MM.1S (cell line): ENCODE data around the gene OGFOD3.

Source experiments
- EZH2 ChIP-seq: fragments of 300-600 bp; sonication (generic); optimal IDR thresholded peaks from 2 replicates; pipeline ENCODE3; 2017; ENCODE audit warnings: low read depth, mild to moderate bottlenecking, antibody characterized with exemption, low read length, mixed read lengths
- TF ChIP-seq, protein P1 (sequence below): fragments of 300-600 bp; sonication (generic); IDR thresholded peaks from 2 replicates; pipeline ENCODE4 v1.5.1; 2016; ENCODE audit warnings: antibody characterized with exemption, low read length, mixed read lengths

DNA sequence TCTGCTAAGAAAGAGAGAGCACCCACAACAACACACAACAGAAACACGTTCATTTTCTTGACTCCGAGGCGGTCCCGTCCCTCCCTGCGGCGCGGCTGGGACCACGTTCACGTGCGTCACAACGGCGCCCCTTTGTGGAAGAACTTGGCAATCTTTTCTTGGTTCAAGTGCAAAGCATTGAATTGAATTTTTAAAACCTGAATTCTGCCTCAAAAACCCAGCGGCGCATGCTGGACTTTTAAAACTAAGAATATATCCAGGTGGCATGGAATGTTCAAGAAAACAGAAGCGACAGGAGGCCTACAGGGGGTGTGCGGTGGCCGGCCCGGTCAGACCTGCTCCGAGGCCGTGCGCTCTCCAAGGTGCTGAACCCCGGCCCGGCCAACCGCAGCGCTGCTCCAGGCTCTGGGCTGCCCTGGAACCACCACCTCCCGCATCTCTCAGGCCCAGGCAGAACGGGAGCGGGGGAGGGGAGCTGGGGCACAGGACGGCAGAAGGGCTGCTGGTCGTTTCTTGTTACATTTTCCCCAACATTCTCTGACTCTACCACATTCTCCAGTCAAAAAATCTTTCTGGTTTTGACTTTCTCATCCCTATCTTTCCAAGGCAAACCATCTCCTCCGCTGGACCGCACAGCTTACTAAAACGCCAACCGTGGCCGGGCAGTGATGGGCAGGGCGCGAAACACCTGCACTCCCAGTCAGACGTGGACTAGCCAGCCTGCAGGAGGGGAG, 3.7 kb downstream of the OGFOD3 start:
- TF ChIP-seq, protein P1, sequence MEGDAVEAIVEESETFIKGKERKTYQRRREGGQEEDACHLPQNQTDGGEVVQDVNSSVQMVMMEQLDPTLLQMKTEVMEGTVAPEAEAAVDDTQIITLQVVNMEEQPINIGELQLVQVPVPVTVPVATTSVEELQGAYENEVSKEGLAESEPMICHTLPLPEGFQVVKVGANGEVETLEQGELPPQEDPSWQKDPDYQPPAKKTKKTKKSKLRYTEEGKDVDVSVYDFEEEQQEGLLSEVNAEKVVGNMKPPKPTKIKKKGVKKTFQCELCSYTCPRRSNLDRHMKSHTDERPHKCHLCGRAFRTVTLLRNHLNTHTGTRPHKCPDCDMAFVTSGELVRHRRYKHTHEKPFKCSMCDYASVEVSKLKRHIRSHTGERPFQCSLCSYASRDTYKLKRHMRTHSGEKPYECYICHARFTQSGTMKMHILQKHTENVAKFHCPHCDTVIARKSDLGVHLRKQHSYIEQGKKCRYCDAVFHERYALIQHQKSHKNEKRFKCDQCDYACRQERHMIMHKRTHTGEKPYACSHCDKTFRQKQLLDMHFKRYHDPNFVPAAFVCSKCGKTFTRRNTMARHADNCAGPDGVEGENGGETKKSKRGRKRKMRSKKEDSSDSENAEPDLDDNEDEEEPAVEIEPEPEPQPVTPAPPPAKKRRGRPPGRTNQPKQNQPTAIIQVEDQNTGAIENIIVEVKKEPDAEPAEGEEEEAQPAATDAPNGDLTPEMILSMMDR, result peak; percentile 65
- TF ChIP-seq EZH2, result no peak
